ENCODE data around the gene MCC.
"Not testable (repeated sequence)": the region's sequence is repeated elsewhere in the genome, so short reads cannot be mapped to it uniquely, and the experiment has no call there.

Gene MCC

DNA sequence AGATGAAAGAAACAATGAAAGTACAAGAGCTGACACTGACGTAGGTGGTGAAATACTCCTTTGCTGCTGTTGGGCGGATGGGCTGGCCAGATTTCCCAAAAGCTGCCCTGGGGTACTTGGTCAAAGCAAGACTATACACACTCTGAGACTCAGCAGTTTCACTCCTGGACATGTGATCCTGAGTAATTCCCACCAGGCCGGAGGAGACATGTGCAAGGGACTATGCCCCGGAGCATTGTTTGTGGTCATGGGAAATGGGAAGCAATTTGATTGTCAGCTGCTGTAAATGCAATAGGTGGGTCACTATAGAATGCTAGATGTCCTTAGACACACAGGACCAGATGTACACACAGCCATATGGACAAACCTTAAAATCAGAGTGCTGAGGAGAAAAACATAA is 395.6 kb downstream of the MCC start:
- DNase-seq: no peak

DNA sequence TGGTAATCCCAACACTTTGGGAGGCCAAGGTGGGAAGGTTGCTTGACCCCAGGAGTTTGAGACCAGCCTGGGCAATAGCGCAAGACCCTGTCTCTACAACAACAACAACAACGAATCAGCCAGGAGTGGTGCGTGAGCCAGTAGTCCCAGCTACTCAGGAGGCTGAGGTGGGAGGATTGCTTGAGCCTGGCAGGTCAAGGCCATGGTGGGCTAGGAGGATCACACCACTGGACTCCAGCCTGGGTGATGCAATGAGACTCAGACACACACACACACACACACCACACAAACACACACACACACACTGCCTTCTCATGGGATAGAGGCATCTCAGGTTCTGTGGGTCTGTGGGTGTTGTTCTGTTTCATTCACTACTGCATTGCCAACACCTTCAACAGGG is 396.6 kb downstream of the MCC start:
- no peak for DNase-seq

DNA sequence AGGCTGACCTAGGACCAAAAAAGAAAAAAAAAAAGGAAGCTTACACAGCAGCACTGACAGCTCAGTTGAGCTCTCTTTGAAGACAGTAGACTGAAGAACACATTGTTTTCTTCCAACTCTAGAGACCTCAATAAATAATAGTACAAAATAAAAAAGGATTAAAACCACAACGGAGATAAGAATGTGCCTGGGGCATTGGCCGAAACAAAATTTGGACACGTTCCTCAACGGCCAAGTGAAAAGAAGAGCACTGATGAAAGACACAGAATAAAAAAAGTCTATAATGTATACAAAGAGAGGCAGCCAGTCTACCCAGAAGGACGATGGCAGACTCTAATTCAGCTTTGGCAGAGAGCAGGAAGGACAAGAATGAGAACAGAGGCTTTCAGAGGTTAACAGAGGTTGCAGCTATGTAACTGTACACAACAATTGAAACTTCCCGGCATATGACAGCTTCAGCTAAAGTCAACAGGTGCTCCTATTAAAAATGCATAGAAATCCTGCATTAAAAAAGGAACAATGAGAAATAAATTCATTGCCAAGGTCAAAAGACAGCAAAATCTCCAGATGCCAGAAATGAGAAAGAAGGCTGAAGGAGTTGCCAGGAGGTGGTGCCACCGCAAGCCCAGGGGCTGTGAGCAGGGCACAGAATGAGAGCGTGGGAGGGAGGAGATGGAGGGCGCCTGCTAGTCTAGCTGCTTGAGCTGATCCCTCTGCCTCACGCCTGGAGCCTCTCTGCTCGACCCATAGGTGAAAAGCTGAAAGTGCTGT is 397.7 kb downstream of the MCC start:
- DNase-seq: peak; percentile 12

DNA sequence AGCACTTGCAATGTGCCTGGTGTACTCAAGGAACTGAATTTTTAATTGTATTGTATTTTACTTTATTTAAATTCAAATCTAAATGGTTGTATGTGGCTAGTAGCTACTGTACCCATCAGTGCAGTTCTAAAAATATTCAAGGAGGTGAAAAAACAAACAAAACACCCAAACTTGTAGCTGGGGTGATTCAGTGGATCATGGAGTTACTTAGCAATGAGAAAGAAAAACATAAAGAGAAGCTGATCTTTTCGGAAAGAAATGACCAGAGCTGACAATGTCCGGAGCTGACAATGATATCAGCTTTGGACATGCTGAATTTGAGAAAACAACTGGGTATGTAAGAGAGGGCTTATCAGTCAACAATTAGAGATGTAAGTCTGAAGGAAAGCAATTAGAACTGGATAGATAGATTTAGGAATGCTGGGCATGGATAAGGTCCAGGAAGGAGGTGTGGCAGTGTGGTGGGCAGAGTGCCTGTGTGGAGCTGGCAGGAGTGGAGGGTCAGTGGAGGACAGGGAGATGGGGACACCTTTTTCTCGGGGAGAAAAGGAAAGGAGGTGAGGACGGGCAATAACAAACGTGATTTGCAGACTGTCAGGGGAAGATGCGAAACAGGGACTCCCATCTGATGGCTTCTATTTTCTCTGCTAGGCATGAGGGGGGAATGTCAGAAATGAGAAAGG is 398.5 kb downstream of the MCC start:
- no peak for DNase-seq

DNA sequence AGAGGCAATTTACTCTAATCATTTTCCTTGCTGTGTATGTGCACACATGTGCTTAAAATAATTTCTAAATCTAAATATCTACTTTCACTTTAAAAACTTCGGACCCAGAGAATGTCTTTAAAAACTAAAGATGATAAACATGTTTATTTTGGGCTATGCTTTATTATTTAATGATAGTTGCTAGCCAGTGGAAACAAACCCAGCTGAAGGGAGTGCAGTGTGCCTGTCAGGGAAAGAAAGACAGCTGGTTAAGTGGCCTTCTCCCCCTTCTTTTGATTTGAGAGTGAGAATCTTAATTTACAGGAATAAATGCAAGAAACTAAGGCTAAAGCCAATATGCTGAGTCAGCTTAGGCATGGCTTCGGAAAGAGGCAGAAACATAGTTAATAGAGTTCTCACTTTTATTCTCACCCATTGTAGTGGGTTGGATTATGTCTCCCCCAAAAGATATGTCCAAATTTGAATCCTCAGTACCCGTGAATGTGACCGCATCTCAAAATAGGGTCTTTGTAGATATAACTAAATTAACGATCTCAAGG is 400.2 kb downstream of the MCC start:
- DNase-seq: no peak

DNA sequence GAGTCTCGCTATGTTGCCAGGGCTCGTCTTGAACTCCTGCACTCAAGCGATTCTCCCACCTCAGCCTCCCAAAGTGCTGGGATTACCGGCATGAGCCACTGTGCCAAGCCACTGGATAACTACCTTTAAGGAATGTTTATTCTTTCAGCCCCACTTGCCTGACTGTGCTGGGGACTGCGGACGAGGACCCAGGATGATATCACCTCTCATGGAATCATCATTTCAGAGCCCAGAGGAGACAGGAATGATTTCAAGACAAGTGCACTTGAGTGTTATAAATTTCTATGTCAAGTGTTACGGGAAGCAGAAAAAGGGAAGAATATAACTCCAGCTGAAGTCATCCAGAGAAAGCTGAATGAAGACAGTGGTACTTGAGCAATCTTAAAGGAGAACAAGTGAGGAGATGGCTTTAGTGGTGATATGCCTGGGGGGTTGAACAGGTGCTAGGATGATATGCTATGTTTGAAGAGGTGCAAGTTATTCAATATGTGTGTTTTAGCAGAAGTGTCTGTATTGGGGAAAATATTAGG is 402.3 kb downstream of the MCC start:
- no peak for DNase-seq

DNA sequence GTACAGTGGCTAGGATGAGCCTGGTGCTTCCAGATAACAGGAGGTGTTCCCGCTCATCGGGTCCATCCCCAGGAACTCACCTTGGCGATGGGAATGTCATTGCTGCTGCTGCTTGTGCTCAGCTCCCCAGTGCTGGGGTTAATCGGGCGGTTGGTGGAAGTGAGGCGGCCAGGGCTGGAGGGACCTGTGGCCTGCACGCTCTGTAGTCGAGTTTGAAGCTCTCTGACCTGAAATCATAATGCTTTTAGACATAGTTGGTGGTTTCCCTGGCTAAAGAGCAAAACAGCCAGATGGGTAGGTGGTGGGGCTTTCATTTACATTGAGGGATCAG is 403.2 kb downstream of the MCC start:
- DNase-seq: no peak

DNA sequence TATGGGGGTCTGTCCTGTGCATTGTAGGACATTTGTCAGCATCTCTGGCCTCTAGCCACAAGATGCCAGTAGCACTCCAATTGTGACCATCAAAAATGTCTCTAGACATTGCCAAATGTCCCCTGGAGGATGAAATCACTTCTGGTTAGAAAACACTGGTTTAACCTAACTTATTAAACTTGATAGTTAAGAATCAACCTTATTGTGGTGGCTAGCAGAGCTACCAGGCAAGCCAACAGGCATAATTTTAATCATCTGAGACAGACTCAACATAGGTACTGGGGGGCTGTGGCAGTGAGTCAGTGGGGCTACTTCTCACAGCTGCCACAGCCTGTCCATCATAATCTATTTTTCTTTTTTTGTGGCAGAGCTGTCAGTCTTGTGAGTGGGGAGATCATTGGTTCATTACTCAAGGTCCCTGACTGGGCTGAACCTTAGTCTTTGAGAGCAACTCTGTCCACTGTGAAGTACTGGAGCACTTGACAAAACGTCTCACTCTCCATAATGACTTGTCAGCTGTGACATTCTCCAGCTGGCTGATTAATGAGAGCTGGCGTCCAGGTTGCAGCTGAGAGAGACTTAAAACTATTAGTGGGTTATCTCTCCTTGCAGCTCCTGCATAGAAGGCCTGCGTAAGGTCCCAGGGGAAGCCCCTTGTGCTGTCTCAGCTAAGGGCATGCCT is 403.7 kb downstream of the MCC start:
- no peak for DNase-seq

DNA sequence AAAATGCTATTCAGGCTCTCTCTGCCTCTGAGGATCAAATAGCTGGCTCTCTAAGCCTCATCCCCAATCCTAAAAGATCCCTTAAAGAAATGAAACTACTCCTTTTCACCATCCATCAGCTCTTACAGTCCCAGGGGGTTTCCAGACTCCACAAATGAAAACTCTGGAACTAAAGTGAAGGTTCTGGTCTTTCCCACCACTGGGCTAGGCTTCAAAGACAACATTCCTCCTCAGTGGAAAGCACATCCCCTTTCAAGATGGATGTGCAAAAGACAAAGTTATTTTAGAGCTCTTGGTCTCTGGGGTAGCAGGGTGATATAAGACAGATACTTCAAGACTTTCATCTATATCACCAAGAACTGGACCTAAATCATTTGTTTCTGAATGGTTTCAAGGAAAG is 404.8 kb downstream of the MCC start:
- DNase-seq: no peak

DNA sequence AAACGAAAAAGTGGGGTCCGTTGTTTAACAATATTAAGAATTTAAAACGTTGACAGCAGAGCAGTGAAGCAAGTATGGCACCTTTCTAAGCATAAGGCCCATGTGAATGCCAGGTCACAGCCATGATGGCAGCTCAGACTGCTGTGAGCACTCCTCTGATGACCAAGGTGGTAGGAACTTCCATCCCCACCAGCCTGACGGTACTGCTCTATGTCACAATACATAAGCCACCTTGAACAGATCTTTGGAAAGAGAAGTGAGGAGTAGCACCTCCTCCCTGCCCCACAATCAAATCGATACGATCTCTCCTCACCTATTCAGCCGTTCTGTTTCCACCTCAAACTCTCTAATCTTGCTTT is 405.7 kb downstream of the MCC start:
- no peak for DNase-seq

DNA sequence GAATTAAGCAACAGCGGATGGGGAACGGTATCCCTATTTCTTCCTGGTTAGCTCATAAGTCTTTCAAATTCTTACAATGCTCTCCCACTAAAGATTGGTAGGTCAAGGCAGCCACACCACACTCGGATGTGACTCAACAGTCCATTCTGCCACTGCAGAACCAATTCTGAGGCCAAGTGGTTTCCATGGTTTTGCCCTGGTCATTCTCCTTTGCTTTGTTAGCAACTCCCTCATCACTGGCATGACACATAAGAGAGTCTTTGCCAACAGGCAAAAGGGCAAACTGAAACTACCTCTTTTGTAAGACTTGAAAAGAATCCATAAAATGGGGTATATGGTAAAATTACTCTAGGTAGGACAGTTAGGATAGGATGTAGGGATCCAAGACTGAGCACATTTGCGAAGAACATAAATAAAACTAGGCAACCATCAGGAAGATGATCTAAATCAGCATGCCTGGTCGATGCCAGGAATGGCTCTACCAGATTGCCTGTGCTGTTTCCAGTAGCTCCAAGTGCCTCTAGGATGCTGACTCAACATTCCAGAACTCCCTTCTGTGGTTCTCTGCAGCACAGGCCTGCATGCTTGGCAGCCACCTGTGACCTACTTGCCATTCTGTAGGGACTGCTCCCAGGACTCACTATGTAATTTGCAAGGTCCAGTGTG is 406.2 kb downstream of the MCC start:
- no peak for DNase-seq

DNA sequence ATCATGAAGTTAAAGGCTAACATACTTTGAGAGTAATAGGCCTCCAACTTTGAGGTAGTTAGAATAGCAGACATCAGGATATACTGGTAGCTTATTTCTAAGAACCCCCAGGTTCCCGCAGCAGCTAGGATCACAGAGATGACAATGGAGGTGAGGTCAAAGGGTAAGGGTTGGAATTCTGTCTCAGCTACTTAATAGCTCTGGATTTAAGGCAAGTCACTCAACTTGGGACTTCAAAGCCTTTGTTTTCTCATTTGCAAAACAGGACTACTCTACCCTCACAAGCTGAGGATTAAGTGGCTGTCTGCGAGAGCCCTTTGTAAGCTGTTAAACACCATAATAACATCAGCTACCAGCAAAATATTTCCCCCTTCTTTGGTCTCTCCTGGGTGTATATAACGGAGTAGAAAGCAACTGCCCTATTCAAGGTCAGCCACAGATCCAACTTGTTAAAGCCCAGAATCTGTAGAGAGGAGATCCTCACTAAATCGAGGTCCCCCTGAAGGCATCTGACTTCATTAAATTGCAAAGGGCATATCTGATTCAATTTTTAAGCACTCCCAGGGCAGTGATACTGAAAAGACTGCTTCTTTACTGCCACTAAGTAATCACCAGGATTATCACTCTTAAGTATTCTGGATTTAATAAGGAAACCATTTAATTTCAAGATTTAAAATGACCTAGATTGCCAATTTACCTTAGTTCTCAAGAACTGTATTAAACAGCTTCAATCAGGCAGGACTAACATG is 407.0 kb downstream of the MCC start:
- no peak for DNase-seq

DNA sequence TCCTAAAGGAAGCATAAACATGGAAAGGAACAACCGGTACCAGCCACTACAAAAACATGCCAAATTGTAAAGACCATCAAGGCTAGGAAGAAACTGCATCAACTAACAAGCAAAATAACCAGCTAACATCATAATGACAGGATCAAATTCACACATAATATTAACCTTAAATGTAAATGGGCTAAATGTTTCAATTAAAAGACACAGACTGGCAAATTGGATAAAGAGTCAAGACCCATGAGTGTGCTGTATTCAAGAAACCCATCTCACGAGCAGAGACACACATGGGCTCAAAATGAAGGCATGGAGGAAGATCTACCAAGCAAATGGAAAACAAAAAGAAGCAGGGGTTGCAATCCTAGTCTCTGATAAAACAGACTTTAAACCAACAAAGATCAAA is 411.6 kb downstream of the MCC start:
- DNase-seq: not testable (repeated sequence)

DNA sequence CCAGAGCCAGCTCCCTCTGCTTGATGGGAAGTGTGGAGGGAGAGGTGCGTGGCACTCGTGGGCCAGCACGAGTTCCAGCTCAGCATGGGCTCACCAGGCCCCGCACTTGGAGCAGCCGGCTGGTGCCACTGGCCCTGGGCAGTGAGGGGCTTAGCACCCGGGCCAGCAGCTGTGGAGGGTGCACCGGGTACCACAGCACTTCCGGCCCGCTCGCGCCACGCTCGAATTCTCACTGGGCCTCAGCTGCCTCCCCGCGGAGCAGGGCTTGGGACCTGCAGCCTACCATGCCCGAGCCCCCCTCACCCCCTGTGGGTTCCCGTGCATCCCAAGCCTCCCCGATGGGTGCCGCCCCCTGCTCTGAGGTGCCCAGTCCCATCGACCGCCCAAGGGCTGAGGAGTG is 413.2 kb downstream of the MCC start:
- no peak for DNase-seq

DNA sequence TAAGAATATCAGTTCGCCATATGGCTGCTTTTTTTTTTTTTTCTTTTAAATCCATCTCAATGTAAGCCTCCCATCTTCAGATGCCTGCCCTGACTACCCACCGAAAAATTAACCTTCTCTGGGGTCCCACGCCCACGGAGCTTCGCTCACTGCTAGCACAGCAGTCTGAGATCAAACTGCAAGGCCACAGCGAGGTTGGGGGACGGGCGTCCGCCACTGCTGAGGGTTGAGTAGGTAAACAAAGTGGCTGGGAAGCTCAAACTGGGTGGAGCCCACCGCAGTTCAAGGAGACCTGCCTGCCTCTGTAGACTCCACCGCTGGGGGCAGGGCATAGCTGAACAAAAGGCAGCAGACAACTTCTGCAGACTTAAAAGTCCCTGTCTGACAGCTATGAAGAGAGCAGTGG is 414.6 kb downstream of the MCC start:
- not testable (repeated sequence) for DNase-seq

DNA sequence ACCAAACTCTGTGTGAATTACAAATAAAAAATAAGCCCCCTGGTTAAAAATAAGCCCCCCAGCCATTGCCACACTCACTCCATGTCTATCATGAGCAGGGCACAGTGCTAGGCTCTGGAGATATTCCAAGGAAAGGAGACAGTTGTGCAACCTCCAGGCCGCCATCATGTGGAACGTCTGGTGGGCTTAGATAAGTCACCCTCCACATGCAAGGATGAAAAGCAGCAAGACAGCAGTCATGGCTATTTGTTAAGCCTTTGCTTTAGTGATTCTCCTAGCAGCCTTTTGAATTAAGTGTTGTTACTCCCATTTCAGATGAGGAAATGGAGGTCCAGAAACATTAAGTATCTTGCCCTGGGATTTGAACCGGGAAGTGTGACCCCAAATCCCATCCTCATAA is 416.9 kb downstream of the MCC start:
- no peak for DNase-seq

DNA sequence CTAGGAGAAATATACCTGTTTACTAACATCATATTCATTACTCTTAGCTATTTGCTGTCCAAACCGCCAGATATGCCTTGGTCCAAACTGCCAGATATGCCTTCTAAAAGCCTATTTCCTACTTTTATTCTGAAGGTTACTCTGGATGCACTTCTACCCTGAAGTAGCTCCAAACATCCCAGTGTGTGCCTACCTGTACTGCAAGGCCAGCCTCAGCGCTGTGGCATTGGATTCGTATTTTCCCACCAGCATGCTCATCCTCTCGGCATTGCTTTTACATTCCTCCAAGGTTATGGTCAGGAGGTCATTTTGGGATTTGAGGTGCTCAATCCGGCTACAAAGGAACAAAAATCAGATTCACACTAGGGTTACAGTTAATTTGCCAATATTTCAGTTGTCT is 417.4 kb downstream of the MCC start:
- no peak for DNase-seq

DNA sequence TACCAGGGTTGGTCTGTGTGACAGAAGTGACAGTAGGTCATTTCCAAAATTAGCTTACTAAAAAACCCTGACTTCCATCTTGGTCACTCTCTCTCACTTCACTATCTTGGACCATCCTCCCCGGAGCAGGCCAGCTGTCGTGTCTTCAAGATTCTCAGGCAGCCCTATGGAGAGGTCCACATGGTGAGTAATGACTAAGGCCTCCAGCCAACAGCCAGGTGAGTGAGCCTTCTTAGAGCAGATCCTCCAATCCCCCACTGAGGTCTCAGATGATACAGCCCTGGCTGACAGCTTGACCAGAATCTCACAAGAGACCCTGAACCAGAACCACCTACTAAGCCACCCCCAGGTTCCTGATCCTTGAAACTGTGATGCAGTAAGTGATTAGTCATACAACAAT is 419.7 kb downstream of the MCC start:
- no peak for DNase-seq

DNA sequence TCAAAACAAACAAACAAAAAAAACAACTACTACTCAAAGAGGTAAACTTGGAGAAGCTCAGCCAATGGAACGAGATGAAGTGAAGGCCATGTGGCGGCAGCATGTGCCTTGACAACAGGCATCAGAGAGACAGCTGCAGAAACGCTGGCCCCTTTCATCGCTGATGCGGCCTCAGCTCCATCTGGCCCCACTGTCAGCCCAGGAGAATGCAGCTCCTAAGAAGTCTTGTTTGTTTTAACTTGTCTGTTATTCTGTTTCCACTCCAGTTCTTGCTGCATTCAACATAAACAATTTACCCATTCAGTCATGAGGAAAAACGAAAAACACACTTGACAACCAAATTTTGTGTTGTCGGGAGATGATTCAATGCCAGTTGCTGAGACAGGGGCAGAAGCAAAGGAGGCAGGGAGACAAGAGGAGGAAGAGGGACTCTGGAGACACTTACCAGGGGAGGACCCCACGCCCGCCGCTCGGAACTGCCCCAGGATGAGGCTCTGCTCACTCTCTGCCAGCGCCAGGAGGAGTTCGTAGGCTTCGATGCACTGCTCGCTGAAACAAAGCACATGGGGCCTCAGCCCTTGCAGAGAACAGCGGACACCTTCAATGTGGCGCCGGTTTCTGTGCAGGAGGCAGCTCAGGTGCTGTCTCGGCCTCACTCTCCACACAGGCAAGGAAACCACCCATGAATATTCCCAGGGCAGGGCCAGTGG is 420.5 kb downstream of the MCC start:
- no peak for DNase-seq

DNA sequence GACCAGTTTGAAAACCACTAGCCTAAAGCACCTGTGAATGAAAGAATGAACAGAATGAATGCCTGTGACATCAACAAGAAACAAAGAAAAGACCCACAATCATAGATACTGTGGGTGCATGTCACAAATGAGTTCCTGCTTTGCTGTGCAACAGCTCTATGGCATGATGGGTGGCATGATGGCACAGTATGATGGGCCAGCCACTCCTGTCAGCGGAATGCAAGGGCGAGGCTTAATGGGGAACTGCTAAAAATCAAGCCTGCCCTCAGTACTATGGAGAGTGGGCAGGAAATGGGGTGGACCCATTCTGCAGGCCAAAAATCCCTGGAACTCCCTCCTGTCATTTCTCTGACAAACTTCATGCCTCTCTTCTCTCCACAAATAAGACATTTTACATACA is 422.6 kb downstream of the MCC start:
- no peak for DNase-seq

DNA sequence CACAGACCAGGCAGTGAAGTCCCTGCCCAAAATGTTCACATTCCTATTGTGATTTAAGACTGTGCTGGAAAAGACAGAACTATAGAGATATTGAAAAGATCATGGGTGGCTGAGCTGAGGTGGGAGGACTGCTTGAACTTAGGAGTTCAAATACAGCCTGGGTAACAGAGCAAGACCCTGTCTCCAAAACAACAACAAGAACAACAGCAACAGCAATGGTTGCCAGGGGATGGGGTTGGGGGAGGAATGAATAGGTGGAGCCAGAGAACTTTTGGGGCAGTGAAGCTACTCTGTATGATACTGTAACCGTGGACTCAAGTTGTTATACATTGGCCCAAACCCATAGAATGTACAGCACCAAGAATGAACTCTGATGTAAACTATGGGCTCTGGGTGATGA is 423.4 kb downstream of the MCC start:
- DNase-seq: no peak

DNA sequence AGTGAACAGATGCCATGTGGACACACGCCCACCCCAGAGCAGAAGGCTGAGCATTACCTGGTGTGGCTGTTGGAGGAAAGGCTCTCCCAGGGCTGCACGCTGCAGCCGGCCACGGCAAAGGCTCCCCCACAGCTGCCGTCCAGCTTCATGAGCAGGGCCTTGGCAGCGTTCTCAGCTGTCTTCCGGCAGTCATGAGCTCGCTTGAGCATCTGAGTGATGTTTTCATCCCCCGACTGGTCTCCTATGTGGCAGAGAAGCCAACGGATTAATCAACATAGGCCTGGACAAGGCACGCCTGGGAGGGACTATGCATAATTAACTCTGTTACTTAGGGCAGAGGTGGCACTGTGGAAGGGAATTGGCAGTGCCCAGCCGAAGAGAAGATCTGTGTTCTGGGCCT is 424.3 kb downstream of the MCC start:
- DNase-seq: no peak

Measured in activated CD4-positive, alpha-beta T cell treated with anti-CD3 and anti-CD28 coated beads, Interleukin-2, Interleukin-6, amounts not matched to agents 100 ng/mL and 50 ng/mL, durations not matched to agents 16 hours and 8 hours (primary cell).